WI38 (cell line): ENCODE results near the gene ACRBP.

Experiments used
- H3K4me3 ChIP-seq: 2 replicates; pipeline ENCODE4 v1.5.1; 2011; ENCODE audit warnings: low read depth, mild to moderate bottlenecking, control low read depth, low read length
- TF ChIP-seq, protein P1 (sequence below): IDR thresholded peaks from 2 replicates; pipeline ENCODE4 v1.5.1; 2012; ENCODE audit warnings: low read depth, mild to moderate bottlenecking, control low read depth, low read length

The ACRBP gene

DNA sequence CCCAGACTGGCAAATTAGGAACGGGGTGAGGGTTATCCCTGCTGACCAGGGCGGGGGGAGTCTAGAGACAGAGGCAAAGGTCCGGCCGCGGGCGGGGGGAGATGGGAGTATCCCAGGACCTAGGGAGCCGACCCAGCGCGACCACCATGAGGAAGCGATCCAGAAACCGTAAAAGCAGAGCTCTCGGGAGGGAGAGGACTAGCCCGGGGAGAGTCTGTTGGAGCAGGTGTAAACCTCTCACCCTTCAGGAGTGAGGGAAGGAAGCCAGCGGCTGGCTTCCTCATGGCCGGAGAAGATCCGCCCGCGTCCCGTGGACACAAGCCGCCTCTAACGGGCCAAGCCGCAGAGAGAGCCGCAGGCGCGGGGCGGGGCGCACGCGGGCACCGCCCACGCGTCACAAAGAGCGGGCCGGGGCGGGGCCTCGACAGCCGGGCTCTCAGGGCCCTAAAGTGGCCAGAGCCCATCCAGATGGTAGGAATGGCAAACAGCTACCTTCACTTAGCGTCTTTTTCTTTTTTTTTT lies at the start of gene ACRBP:
TSS of gene ACRBP (minus strand) at position 350 of the 522 bp plus-strand sequence. CDS start at position 284, 66 bp downstream.
- H3K4me3 ChIP-seq = no peak within 1 kb of the TSS
- TF ChIP-seq, protein P1, sequence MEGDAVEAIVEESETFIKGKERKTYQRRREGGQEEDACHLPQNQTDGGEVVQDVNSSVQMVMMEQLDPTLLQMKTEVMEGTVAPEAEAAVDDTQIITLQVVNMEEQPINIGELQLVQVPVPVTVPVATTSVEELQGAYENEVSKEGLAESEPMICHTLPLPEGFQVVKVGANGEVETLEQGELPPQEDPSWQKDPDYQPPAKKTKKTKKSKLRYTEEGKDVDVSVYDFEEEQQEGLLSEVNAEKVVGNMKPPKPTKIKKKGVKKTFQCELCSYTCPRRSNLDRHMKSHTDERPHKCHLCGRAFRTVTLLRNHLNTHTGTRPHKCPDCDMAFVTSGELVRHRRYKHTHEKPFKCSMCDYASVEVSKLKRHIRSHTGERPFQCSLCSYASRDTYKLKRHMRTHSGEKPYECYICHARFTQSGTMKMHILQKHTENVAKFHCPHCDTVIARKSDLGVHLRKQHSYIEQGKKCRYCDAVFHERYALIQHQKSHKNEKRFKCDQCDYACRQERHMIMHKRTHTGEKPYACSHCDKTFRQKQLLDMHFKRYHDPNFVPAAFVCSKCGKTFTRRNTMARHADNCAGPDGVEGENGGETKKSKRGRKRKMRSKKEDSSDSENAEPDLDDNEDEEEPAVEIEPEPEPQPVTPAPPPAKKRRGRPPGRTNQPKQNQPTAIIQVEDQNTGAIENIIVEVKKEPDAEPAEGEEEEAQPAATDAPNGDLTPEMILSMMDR = no peak

DNA sequence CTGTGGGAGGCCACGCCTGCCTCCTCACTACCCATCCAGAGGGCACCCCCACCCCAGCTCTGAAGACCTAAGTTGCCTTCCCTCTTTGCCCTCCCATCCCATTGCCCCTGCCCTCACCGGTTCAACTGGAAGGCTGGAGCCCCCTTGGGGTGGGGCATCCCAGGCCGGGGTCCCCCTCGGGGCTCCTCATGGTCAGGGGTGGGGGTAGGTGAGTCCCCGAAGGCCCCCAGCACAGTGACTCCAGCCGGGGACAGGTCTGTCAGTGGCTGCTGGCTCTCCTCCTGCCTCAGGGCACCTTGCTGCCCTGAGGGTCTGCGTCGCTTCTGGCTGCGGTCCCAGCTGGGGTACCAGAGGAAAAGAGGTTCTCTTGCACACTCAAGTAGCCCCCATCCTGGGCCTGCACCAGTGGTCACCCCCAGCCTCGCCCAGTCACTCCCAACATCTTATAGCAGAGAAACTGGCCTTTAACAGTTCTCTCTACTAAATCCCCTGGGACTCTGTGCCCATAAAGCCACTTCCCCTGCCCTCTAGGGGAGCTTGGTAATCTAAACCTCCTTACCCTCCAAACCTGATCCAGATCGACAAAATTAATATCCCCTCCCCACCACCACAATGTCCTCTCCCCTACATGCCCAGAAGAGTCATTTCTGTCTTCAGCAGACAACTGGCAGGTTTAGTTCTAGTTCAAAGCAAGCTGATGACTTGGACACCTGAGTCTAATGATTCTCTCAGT lies 48.2 kb upstream of the ACRBP start:
- no peak overlapping the region for H3K4me3 ChIP-seq
- TF ChIP-seq, protein P1 = no peak

DNA sequence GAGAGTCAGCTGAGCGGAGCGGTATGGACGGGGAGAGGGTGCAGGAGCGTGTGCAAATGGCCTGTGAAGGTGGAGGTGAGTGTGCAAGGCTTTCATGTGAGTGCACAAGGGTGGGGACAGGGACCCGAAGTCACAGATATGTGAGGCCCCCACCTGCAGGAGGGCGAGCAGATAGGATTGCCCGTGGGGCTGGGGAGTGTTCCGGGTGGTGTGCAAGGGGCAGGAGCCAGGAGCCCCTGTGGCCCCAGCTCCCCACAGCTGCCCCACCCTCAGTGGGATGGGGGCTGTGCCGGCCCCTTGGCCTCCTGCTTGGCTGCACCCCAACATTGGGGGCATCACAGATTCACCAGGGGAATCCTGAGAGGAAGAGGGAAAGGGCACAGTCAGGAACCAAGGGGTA lies 47.5 kb upstream of the ACRBP start:
- H3K4me3 ChIP-seq = no peak overlapping the region
- TF ChIP-seq, protein P1 = no peak

DNA sequence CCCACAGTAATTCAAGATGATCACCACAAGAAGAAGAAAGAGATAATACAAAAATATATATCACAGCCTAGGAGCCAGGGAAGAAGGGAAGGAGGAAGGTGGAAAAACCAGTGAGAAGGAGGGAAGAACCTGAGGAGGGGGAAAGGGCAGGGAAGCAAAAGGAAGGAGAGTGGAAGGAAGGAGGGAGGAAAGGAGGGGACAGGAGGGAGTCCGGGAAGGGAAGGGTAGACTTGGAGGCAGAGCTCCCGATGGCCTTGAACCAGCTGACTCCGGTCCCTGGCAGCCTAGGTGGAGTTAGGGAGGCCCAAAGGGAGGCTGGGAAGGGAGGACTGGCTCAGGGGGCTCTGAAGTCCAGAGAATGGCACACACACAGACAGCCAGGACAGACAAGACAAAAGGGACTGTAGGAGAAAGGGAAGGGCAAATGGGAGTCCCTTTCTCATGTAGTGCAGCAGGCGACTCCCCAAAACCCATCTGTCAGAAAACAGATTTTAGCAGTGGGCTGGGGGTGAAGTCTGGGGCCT lies 46.7 kb upstream of the ACRBP start:
- TF ChIP-seq, protein P1 = no peak
- no peak overlapping the region for H3K4me3 ChIP-seq

DNA sequence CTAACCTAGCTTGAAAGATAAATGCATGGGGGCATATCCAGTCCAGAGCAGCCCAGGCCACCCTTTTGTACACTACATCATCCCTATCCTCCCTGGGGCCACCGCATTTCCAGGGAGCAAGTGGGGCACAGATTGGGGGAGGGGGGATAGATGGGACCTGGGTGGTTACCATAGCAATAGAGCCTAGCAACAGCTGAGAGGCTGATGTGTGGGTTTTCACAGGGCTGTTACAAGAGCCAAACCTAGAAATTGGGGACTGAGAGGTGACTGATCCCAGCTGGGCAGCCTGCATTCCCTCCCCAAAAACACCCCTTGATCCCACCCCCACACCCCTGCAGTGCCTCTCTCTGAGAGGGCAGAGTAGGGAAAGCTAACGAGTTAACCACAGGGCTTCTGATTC lies 45.7 kb upstream of the ACRBP start:
- H3K4me3 ChIP-seq = no peak overlapping the region
- TF ChIP-seq, protein P1 = no peak

DNA sequence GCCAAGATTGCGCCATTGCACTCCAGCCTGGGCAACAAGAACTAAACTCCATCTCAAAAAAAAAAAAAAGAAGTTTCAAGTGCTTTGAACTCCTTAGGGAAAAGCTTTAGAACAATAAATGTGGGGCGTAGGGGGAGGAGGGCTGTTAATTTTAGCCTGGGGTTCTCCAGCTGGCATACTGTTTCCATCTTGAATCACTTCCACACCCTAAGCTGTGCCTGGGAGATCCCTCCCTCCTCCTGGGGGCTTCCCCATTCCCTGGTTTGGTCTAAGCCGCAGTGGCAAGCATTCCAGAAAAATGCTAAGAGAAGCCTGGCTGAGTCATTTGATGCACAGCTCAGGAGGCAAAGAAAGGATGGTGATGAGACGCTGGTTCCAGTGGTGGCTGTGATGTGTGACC lies 44.2 kb upstream of the ACRBP start:
- TF ChIP-seq, protein P1 = no peak
- H3K4me3 ChIP-seq = no peak overlapping the region

DNA sequence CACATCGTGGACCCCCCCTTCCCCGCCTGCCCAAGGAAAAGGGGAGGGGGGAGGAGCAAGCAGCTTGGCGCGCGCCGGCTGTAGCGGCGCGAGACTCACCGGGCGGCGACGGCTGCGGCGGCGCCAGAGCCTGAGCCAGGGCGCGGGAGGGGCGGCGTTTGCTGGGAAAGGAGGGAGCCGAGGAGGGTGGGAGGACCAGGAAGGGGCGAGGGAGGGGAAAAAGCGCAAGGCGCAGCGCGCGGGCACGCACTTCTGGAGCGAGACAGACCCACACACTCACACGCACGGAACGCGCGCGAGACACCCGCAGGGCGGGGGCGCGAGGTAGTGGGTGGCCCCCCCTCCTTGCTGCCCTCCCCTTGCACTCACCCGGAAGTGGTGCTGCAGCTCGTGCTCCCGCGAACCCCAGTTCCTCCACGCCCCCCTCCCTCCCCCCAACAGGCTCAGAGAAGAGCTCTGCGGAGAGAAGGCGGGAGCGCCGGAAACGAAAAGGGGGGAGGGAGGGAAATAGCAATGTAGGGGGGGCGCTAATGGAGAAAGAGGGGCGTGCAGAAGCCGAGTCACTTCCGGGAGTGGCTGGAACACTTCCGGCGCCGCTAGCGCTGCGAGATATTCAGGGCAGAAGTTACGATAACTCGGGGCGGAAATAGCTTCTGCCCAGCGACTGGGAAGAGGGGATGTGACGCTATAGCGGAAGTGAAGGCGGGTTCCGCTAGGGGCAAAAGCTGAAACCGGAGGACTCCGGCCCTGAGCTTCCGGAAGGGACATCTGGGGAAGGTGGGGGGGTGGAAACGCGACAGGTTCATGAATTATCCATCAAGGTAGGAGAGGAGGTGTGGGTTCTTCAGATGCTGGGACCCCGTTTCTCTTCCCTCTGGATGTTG lies 42.0 kb upstream of the ACRBP start, which contains the start of gene ZNF384:
TSS of gene ZNF384 (minus strand) at position 377 of the 884 bp plus-strand sequence. CDS start 9,855 bp downstream, outside the sequence.
- TF ChIP-seq, protein P1 = no peak
- H3K4me3 ChIP-seq = peak within 1 kb of the TSS; percentile 95
